Endothelial cell (in vitro differentiated cells): ENCODE data around the gene VTI1B. TPM values are rescaled to one million over a fixed set of nuclear protein-coding genes. Genes with fewer than 3 reads are reported as not detected.

Experiments used
- DNase-seq: peaks from one replicate; pipeline ENCODE4 v3.0.0; 2021; ENCODE audit warnings: low spot score
- H3K27ac Mint-ChIP-seq: one replicate; pipeline ENCODE4 v1.8.0; 2021; ENCODE audit warnings: mixed read lengths, inconsistent platforms; ENCODE audit not compliant: unreplicated experiment
- H3K27me3 Mint-ChIP-seq: one replicate; pipeline ENCODE4 v1.8.0; 2021; ENCODE audit warnings: mild to moderate bottlenecking, moderate library complexity, mixed read lengths, inconsistent platforms; ENCODE audit not compliant: unreplicated experiment
- H3K36me3 Mint-ChIP-seq: one replicate; pipeline ENCODE4 v1.8.0; 2021; ENCODE audit warnings: mild to moderate bottlenecking, low read depth, mixed read lengths, inconsistent platforms; ENCODE audit not compliant: unreplicated experiment
- H3K4me1 Mint-ChIP-seq: one replicate; pipeline ENCODE4 v1.8.0; 2021; ENCODE audit warnings: mild to moderate bottlenecking, mixed read lengths, inconsistent platforms; ENCODE audit not compliant: unreplicated experiment
- H3K4me3 Mint-ChIP-seq: one replicate; pipeline ENCODE4 v1.8.0; 2021; ENCODE audit warnings: mild to moderate bottlenecking, mixed read lengths, inconsistent platforms; ENCODE audit not compliant: unreplicated experiment
- H3K9me3 Mint-ChIP-seq: one replicate; pipeline ENCODE4 v1.8.0; 2021; ENCODE audit warnings: mixed read lengths, inconsistent platforms; ENCODE audit not compliant: unreplicated experiment
- CTCF ChIP-seq: fragments of 200-600 bp; sonication (generic); IDR thresholded peaks from one replicate; pipeline ENCODE4 v1.5.0; 2021; ENCODE audit warnings: antibody characterized with exemption; ENCODE audit not compliant: unreplicated experiment
- total RNA-seq: library from RNA; stranded (reverse); fragmentation: NEBNext Ultra II Directional; extraction: Animal tissue kit (Norgen Biotek cat#: 25700); gene quantifications from one replicate; pipeline ENCODE4 v1.2.1, GENCODE V29; 2021; ENCODE audit not compliant: unreplicated experiment

VTI1B gene
- total RNA-seq, 1 donor from 2014 or later: 87.9 TPM

GRCh38 chr14:67695394-67695949, 21.0 kb upstream of the VTI1B start, which contains the start of gene RDH11:
Gene RDH11 (minus strand): TSS chr14:67695764. CDS start chr14:67695703, 61 bp downstream.
- peaks cover 12% of the 10 kb centered on the region for H3K4me1 Mint-ChIP-seq
- H3K36me3 Mint-ChIP-seq: peaks cover 15% of the 10 kb centered on the region
- no peaks in the 10 kb centered on the region for H3K9me3 Mint-ChIP-seq
- peak within 1 kb of the TSS; percentile 99 for H3K4me3 Mint-ChIP-seq
- peak; percentile 75 for DNase-seq
- peak within 1 kb of the TSS; percentile 98 for H3K27ac Mint-ChIP-seq
- TF ChIP-seq CTCF: no peak
- H3K27me3 Mint-ChIP-seq: peaks cover 2% of the 10 kb centered on the region

- Mint-ChIP-seq H3K36me3 (peaks cover 20% of the 10 kb centered on the region), H3K9me3 (no peaks in the 10 kb centered on the region), H3K27ac (peak overlapping the region; percentile 98), H3K4me3 (peak overlapping the region; percentile 99), H3K27me3 (peaks cover 2% of the 10 kb centered on the region), H3K4me1 (peaks cover 12% of the 10 kb centered on the region)
- peak; percentile 56 for DNase-seq
- TF ChIP-seq CTCF: no peak
Observed at GRCh38 chr14:67694791-67695393, 20.5 kb upstream of the VTI1B start.

- Mint-ChIP-seq H3K4me1 (peaks cover 11% of the 10 kb centered on the region), H3K4me3 (no peak overlapping the region), H3K36me3 (peaks cover 54% of the 10 kb centered on the region), H3K9me3 (no peaks in the 10 kb centered on the region), H3K27ac (no peak overlapping the region), H3K27me3 (peaks cover under 1% of the 10 kb centered on the region)
- TF ChIP-seq CTCF: no peak
- no peak for DNase-seq
Observed at GRCh38 chr14:67690011-67690410, 15.6 kb upstream of the VTI1B start.

- Mint-ChIP-seq H3K27ac (no peak overlapping the region), H3K4me1 (no peaks in the 10 kb centered on the region), H3K27me3 (no peaks in the 10 kb centered on the region), H3K36me3 (peaks cover 33% of the 10 kb centered on the region), H3K9me3 (no peaks in the 10 kb centered on the region), H3K4me3 (no peak overlapping the region)
- no peak for DNase-seq
- TF ChIP-seq CTCF: no peak
Observed at GRCh38 chr14:67683842-67684241, 9.4 kb upstream of the VTI1B start.

GRCh38 chr14:67680941-67681340, 6.5 kb upstream of the VTI1B start:
- H3K9me3 Mint-ChIP-seq: no peaks in the 10 kb centered on the region
- no peak for TF ChIP-seq CTCF
- no peak overlapping the region for H3K4me3 Mint-ChIP-seq
- DNase-seq: no peak
- peaks cover 20% of the 10 kb centered on the region for H3K36me3 Mint-ChIP-seq
- no peaks in the 10 kb centered on the region for H3K4me1 Mint-ChIP-seq
- H3K27ac Mint-ChIP-seq: no peak overlapping the region
- H3K27me3 Mint-ChIP-seq: no peaks in the 10 kb centered on the region
